ENCODE data around the gene PCSK6. TPM values are rescaled to one million over a fixed set of nuclear protein-coding genes. Genes with fewer than 3 reads are reported as not detected.

PCSK6 gene
- total RNA-seq, 4 donors from 2014 or later, result 12.8 to 23.2 (median 18.4) TPM

- 30% methylated on average over 2 of the region's 85 CpGs; no CpG with 5 or more reads in 1 of the 2 donors for WGBS, 2 donors (ENCODE audit: low coverage in 1 of 2)
- no peak for TF ChIP-seq EP300 (IDR thresholded peaks at IDR 0.05)
- TF ChIP-seq POLR2A (IDR thresholded peaks at IDR 0.05), result no peak
- no peak for TF ChIP-seq CTCF (IDR thresholded peaks at IDR 0.05)
- no peak for TF ChIP-seq POLR2AphosphoS5 (IDR thresholded peaks at IDR 0.05)
- Histone ChIP-seq H3K27me3 (peaks cover 37% of the 10 kb centered on the region), H3K27ac (peak overlapping the region in 2 of 4 donors; percentile 26 to 37), H3K4me1 (peaks cover 0 to 16% (median 0%) of the 10 kb centered on the region in 3 donors), H3K4me3 (peak overlapping the region; percentile 0 to 52), H3K36me3 (no peaks in the 10 kb centered on the region), H3K9me3 (no peaks in the 10 kb centered on the region)
- ATAC-seq, result no peak
These were observed 975 bp downstream of the PCSK6 start for GRCh38 chr15:101488300-101489164.

- WGBS, 2 donors (ENCODE audit: low coverage in 1 of 2), result 88 to 93% methylated on average over 6 to 9 of the region's 14 CpGs
- no peak for ATAC-seq
These were observed 2.6 kb downstream of the PCSK6 start for GRCh38 chr15:101486696-101487459.

GRCh38 chr15:101483462-101483861, 6.0 kb downstream of the PCSK6 start:
- WGBS, 2 donors (ENCODE audit: low coverage in 1 of 2), result 69 to 95% methylated on average over 4 to 5 of the region's 6 CpGs

More at GRCh38 chr15:101486696-101487459, 2.6 kb downstream of the PCSK6 start:
- Histone ChIP-seq H3K4me3 (no peak overlapping the region), H3K36me3 (no peaks in the 10 kb centered on the region), H3K9me3 (no peaks in the 10 kb centered on the region), H3K27ac (no peak overlapping the region), H3K4me1 (peaks cover 0 to 16% (median 0%) of the 10 kb centered on the region in 3 donors), H3K27me3 (peaks cover 37% of the 10 kb centered on the region)
- TF ChIP-seq POLR2A (IDR thresholded peaks at IDR 0.05) (no peak), EP300 (IDR thresholded peaks at IDR 0.05) (no peak), CTCF (IDR thresholded peaks at IDR 0.05) (no peak), POLR2AphosphoS5 (IDR thresholded peaks at IDR 0.05) (no peak)

More at GRCh38 chr15:101483462-101483861, 6.0 kb downstream of the PCSK6 start:
- no peak for ATAC-seq
- H3K4me3 ChIP-seq, result no peak overlapping the region
- no peak for TF ChIP-seq EP300 (IDR thresholded peaks at IDR 0.05)
- no peak for TF ChIP-seq CTCF (IDR thresholded peaks at IDR 0.05)
- TF ChIP-seq POLR2AphosphoS5 (IDR thresholded peaks at IDR 0.05), result no peak
- TF ChIP-seq POLR2A (IDR thresholded peaks at IDR 0.05), result no peak
- H3K27me3 ChIP-seq, result peaks cover 25% of the 10 kb centered on the region
- H3K9me3 ChIP-seq, result no peaks in the 10 kb centered on the region
- H3K27ac ChIP-seq, result no peak overlapping the region
- H3K36me3 ChIP-seq, result no peaks in the 10 kb centered on the region
- peaks cover 0 to 3% (median 0%) of the 10 kb centered on the region in 3 donors for H3K4me1 ChIP-seq

Data from gastroesophageal sphincter (tissue), 4 donors.